Fibroblast of lung (primary cell): ENCODE results near the gene ICA1L.

Experiments
- EZH2 ChIP-seq: IDR thresholded peaks from 2 replicates; pipeline ENCODE4 v1.5.1; 2012; ENCODE audit warnings: low read length, control low read depth, mild to moderate bottlenecking; ENCODE audit errors: missing control alignments
- TF ChIP-seq, protein P1 (sequence below), 2 donors: IDR thresholded peaks in 1 of 2; conservative IDR thresholded peaks in 1 of 2; 1 replicate in 1 of 2; 2 replicates in 1 of 2; pipeline ENCODE4 v1.5.1; 2011 to 2012; ENCODE audit warnings: low read length in 2 of 2, control low read depth in 1 of 2, inconsistent platforms in 1 of 2, low read depth in 1 of 2, mild to moderate bottlenecking in 1 of 2

DNA sequence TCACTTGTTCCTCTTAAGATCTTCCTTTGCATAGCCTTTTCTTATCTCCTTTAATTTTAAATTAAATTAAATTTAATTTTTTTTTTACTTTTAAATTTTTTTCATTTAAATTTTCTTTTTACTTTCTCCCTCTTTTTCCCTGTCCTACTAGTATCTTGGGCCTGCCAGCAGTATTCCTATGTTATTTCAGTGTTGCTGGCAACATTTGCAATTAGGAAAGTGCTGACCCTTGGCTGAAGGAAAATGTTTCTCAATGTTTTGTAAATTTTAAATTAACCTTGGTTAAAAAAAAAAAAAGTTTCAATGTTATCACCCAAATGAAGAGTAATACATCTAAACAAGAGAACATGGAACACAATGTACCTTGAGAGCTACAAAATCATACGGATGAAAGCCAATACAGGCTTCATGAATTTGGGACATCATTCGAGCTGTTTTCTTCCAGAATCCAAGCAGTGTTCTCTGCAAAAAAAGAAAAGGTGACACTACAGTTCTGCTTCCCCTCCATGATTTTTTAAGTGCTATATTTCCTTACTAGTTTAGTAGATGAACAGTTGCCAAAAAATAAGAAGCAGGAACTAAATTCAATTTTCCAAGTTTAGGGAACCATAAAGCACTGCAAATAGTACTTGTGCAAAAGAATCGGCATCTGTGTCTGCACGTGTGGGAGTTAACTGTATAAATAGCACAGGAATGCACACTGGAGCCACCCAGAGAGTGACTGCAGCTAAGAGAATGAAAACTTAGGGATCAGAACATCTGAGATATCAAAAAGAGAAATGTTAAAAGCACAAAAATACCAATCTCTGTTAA lies 55.8 kb downstream of the ICA1L start:
- TF ChIP-seq, protein P1, sequence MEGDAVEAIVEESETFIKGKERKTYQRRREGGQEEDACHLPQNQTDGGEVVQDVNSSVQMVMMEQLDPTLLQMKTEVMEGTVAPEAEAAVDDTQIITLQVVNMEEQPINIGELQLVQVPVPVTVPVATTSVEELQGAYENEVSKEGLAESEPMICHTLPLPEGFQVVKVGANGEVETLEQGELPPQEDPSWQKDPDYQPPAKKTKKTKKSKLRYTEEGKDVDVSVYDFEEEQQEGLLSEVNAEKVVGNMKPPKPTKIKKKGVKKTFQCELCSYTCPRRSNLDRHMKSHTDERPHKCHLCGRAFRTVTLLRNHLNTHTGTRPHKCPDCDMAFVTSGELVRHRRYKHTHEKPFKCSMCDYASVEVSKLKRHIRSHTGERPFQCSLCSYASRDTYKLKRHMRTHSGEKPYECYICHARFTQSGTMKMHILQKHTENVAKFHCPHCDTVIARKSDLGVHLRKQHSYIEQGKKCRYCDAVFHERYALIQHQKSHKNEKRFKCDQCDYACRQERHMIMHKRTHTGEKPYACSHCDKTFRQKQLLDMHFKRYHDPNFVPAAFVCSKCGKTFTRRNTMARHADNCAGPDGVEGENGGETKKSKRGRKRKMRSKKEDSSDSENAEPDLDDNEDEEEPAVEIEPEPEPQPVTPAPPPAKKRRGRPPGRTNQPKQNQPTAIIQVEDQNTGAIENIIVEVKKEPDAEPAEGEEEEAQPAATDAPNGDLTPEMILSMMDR (conservative IDR thresholded peaks at IDR 0.05 in 1 of 2, IDR thresholded peaks at IDR 0.05 in 1 of 2; ENCODE audit: low read depth in 1 of 2, low read length in 2 of 2): no peak
- TF ChIP-seq EZH2: no peak
